Neutrophil (primary cell): Measurements from ENCODE around the gene CFAP20.

ENCODE experiments used
- H3K27ac ChIP-seq: fragments of 200-600 bp; sonication (generic); 2 replicates; pipeline ENCODE4 v1.5.1; 2016; ENCODE audit warnings: mild to moderate bottlenecking, moderate library complexity
- H3K27me3 ChIP-seq: fragments of 200-600 bp; sonication (generic); 2 replicates; pipeline ENCODE4 v1.6.0; 2016; ENCODE audit warnings: mild to moderate bottlenecking
- H3K36me3 ChIP-seq: fragments of 200-600 bp; sonication (generic); 2 replicates; pipeline ENCODE4 v1.5.1; 2017
- H3K4me1 ChIP-seq, 2 experiments: fragments of 200-600 bp in 1 of 2; sonication (generic) in 1 of 2; 1 replicate in 1 of 2; 2 replicates in 1 of 2; pipeline versions ENCODE4 v1.5.1 to v1.6.1; 2013 to 2016; ENCODE audit warnings: low read depth in 1 of 2, low read length in 1 of 2, mild to moderate bottlenecking in 1 of 2, moderate library complexity in 1 of 2; ENCODE audit not compliant: control insufficient read depth in 1 of 2, insufficient read depth in 1 of 2
- H3K4me3 ChIP-seq, 2 experiments: fragments of 200-600 bp in 1 of 2; sonication (generic) in 1 of 2; 1 replicate in 1 of 2; 2 replicates in 1 of 2; pipeline ENCODE4 v1.5.1; 2013 to 2016; ENCODE audit warnings: low read depth in 1 of 2, low read length in 1 of 2, mild to moderate bottlenecking in 1 of 2, moderate library complexity in 1 of 2
- H3K9me3 ChIP-seq: fragments of 200-600 bp; sonication (generic); 2 replicates; pipeline ENCODE4 v1.5.1; 2016
- CTCF ChIP-seq: fragments of 200-600 bp; sonication (generic); IDR thresholded peaks from 2 replicates; pipeline ENCODE4 v1.5.1; 2016; ENCODE audit warnings: antibody characterized with exemption

The CFAP20 gene

GRCh38 chr16:58110571-58111301 lies 18.4 kb downstream of the CFAP20 start:
- peaks cover 32% of the 10 kb centered on the region for H3K36me3 ChIP-seq
- H3K4me3 ChIP-seq = no peak overlapping the region
- peaks cover 10 to 14% of the 10 kb centered on the region in 2 experiments for H3K4me1 ChIP-seq
- H3K27me3 ChIP-seq = no peaks in the 10 kb centered on the region
- no peak overlapping the region for H3K27ac ChIP-seq
- no peak for TF ChIP-seq CTCF
- H3K9me3 ChIP-seq = no peaks in the 10 kb centered on the region

- no peak overlapping the region for H3K4me3 ChIP-seq
- peaks cover 23% of the 10 kb centered on the region for H3K36me3 ChIP-seq
- no peak for TF ChIP-seq CTCF
- H3K9me3 ChIP-seq = no peaks in the 10 kb centered on the region
- no peak overlapping the region for H3K27ac ChIP-seq
- H3K27me3 ChIP-seq = no peaks in the 10 kb centered on the region
- peaks cover 14% of the 10 kb centered on the region in 2 experiments for H3K4me1 ChIP-seq
Observed at GRCh38 chr16:58109881-58110280, 19.3 kb downstream of the CFAP20 start.

- Histone ChIP-seq H3K27me3 (no peaks in the 10 kb centered on the region), H3K4me1 (peaks cover 14% of the 10 kb centered on the region in 2 experiments), H3K9me3 (no peaks in the 10 kb centered on the region), H3K27ac (no peak overlapping the region), H3K36me3 (peaks cover 18% of the 10 kb centered on the region), H3K4me3 (no peak overlapping the region)
- TF ChIP-seq CTCF = no peak
Observed at GRCh38 chr16:58109330-58109729, 19.9 kb downstream of the CFAP20 start.

- Histone ChIP-seq H3K4me1 (peaks cover 14% of the 10 kb centered on the region in 2 experiments), H3K4me3 (no peak overlapping the region), H3K9me3 (no peaks in the 10 kb centered on the region), H3K36me3 (peaks cover 2% of the 10 kb centered on the region), H3K27me3 (no peaks in the 10 kb centered on the region), H3K27ac (no peak overlapping the region)
- no peak for TF ChIP-seq CTCF
Observed at GRCh38 chr16:58107709-58108108, 21.5 kb downstream of the CFAP20 start.

- no peak overlapping the region for H3K4me3 ChIP-seq
- no peak overlapping the region for H3K27ac ChIP-seq
Observed at GRCh38 chr16:58107228-58107627, 22.0 kb downstream of the CFAP20 start.

More at GRCh38 chr16:58107228-58107627, 22.0 kb downstream of the CFAP20 start:
- peaks cover 14% of the 10 kb centered on the region in 2 experiments for H3K4me1 ChIP-seq
- H3K36me3 ChIP-seq = no peaks in the 10 kb centered on the region
- no peaks in the 10 kb centered on the region for H3K27me3 ChIP-seq
- no peak for TF ChIP-seq CTCF
- no peaks in the 10 kb centered on the region for H3K9me3 ChIP-seq
